ENCODE results near the gene DNAH1. TPM values are rescaled to one million over a fixed set of nuclear protein-coding genes. Genes with fewer than 3 reads are reported as not detected.

The DNAH1 gene
- total and polyA plus RNA-seq, 7 donors: 1.2 to 8.6 (median 4.6) TPM

GRCh38 chr3:52302426-52303145 is 13.5 kb upstream of the DNAH1 start:
- WGBS, 2 donors: 90 to 92% methylated on average over 12 of the region's 12 CpGs
- Histone ChIP-seq H3K27me3 (no peaks in the 10 kb centered on the region), H3K4me3 (no peak overlapping the region), H3K4me1 (no peaks in the 10 kb centered on the region), H3K9me3 (no peaks in the 10 kb centered on the region), H3K27ac (no peak overlapping the region), H3K36me3 (no peaks in the 10 kb centered on the region)
- intact Hi-C loops (cut with DNase I): no loop called here
- no peak for DNase-seq
- TF ChIP-seq EP300 (IDR thresholded peaks at IDR 0.05) (no peak), POLR2AphosphoS5 (IDR thresholded peaks at IDR 0.05) (no peak), POLR2A (IDR thresholded peaks at IDR 0.05) (no peak), CTCF (IDR thresholded peaks at IDR 0.05) (no peak)

- DNase-seq: no peak
- H3K27ac ChIP-seq: no peak overlapping the region
- no peaks in the 10 kb centered on the region for H3K9me3 ChIP-seq
- H3K4me3 ChIP-seq: no peak overlapping the region
- no peaks in the 10 kb centered on the region for H3K4me1 ChIP-seq
- 94 to 96% methylated on average over 2 of the region's 2 CpGs for WGBS, 2 donors
- intact Hi-C loops (cut with DNase I): no loop called here
- H3K27me3 ChIP-seq: no peaks in the 10 kb centered on the region
- TF ChIP-seq POLR2A (IDR thresholded peaks at IDR 0.05): no peak
- no peak for TF ChIP-seq POLR2AphosphoS5 (IDR thresholded peaks at IDR 0.05)
- TF ChIP-seq CTCF (IDR thresholded peaks at IDR 0.05): no peak
- TF ChIP-seq EP300 (IDR thresholded peaks at IDR 0.05): no peak
- no peaks in the 10 kb centered on the region for H3K36me3 ChIP-seq
Measured at GRCh38 chr3:52303811-52304210, 12.3 kb upstream of the DNAH1 start.

- H3K4me3 ChIP-seq: no peak overlapping the region
- TF ChIP-seq EP300 (IDR thresholded peaks at IDR 0.05) (no peak), POLR2AphosphoS5 (IDR thresholded peaks at IDR 0.05) (no peak), POLR2A (IDR thresholded peaks at IDR 0.05) (no peak), CTCF (IDR thresholded peaks at IDR 0.05) (no peak)
- H3K27ac ChIP-seq: no peak overlapping the region
- 37 to 82% methylated on average over 5 of the region's 5 CpGs for WGBS, 2 donors
- H3K36me3 ChIP-seq: no peaks in the 10 kb centered on the region
- H3K4me1 ChIP-seq: no peaks in the 10 kb centered on the region
- intact Hi-C loops (cut with DNase I): no loop called here
- H3K9me3 ChIP-seq: no peaks in the 10 kb centered on the region
- no peak for DNase-seq
- no peaks in the 10 kb centered on the region for H3K27me3 ChIP-seq
Measured at GRCh38 chr3:52305926-52306325, 10.2 kb upstream of the DNAH1 start.

- Histone ChIP-seq H3K27me3 (no peaks in the 10 kb centered on the region), H3K27ac (no peak overlapping the region), H3K9me3 (no peaks in the 10 kb centered on the region), H3K36me3 (no peaks in the 10 kb centered on the region), H3K4me1 (no peaks in the 10 kb centered on the region), H3K4me3 (no peak overlapping the region)
- TF ChIP-seq CTCF (IDR thresholded peaks at IDR 0.05): no peak
- whole genome bisulfite sequencing, 2 donors: 94 to 95% methylated on average over 4 of the region's 4 CpGs
- intact Hi-C loops (cut with DNase I): no loop called here
- no peak for DNase-seq
Measured at GRCh38 chr3:52306978-52307377, 9.1 kb upstream of the DNAH1 start.

- intact Hi-C loops (cut with DNase I): no loop called here
- H3K4me3 ChIP-seq: no peak overlapping the region
- no peak overlapping the region for H3K27ac ChIP-seq
- no peaks in the 10 kb centered on the region for H3K9me3 ChIP-seq
- no peaks in the 10 kb centered on the region for H3K4me1 ChIP-seq
- 82 to 85% methylated on average over 1 of the region's 1 CpG for WGBS, 2 donors
- no peaks in the 10 kb centered on the region for H3K27me3 ChIP-seq
- no peaks in the 10 kb centered on the region for H3K36me3 ChIP-seq
- no peak for TF ChIP-seq CTCF (IDR thresholded peaks at IDR 0.05)
- TF ChIP-seq POLR2A (IDR thresholded peaks at IDR 0.05): no peak
- no peak for TF ChIP-seq POLR2AphosphoS5 (IDR thresholded peaks at IDR 0.05)
- TF ChIP-seq EP300 (IDR thresholded peaks at IDR 0.05): no peak
- DNase-seq: no peak
Measured at GRCh38 chr3:52308308-52308707, 7.8 kb upstream of the DNAH1 start.
